NCI-H524 treated with DMSO at 0.1 percent for 48 hours (cell line): ENCODE measurements around the gene NPHP4.

ENCODE experiments used
- DNase-seq: peaks from one replicate; lab custom pipeline; 2025; lab: John Stamatoyannopoulos, UW

The NPHP4 gene

DNA sequence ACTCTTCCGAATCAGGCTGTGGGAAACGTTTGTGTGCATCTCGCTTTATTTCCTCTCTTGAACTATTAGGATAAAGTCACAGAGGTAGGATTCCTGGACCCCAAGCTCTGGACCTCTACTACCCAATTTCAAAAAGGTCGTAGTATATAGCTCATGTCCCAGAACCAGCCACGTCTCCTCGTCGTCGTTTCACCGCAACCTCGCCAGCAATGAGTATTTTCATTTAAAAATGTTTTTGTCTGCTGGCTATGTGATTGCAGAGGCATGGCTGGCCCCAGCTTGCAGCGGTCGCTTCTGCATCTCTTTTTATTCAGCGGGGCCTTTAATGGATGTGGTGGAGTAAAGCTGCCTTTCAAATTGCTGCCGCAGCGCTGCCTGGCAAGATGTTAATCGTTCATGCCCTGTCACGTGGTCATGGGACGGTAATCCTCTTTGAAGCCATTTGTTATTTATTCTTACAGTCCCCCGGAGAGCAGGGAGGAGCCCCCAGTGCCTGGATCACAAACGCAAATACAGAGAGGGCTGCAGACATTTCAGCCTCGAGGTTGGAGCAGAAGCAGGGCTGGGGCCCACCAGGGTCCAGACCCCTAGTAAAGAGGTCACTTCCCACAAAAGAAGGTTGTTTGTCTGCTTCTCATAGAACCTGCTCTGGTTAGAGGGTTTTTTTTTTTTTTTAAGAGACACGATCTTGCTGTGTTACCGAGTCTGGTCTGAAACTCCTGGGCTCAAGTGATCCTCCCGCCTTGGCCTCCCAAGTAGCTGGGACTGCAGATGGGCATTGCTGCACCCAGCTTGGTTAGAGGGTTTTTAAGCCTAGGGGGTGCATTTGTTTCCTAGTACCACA is 11.6 kb upstream of the NPHP4 start:
- DNase-seq: peak; percentile 43

DNA sequence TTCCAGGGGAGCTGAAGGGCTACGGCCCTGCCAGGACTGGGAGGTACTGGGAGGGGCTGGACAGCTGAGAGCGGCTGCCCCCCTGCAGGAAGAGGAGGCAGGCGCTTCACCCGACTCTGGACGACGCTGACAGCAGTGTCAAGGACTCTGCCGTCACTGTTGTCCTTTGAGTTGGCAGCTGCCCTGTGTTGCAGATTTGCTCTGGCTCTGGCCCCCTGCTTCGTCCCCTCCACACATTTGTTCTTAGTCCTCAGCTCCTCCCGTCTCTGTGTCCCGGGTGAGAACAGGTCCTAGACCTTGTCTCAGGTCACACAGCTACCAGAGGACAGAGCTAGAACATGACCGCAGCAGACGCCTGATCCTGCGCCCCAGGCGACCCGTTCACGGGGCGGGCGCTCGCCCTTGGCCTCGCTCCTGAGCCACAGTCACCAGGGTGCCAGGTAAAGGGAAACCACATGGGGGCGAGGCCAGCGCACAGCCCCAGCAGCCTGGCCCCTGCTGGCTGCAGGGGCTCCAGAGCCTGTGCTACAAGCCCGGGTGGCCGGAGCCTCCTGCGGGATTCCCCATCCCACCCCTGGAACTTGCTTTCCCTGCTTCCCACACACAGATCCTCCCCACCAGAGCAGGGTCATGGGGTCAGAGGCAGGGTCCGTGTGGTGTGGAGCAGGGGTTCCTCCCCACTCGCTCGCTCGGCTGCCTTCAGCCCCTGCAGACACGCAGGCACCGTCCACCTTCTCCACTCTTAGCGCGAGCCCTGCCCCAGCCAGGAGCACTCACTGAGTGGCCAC is 10.7 kb upstream of the NPHP4 start:
- peak; percentile 12 for DNase-seq

DNA sequence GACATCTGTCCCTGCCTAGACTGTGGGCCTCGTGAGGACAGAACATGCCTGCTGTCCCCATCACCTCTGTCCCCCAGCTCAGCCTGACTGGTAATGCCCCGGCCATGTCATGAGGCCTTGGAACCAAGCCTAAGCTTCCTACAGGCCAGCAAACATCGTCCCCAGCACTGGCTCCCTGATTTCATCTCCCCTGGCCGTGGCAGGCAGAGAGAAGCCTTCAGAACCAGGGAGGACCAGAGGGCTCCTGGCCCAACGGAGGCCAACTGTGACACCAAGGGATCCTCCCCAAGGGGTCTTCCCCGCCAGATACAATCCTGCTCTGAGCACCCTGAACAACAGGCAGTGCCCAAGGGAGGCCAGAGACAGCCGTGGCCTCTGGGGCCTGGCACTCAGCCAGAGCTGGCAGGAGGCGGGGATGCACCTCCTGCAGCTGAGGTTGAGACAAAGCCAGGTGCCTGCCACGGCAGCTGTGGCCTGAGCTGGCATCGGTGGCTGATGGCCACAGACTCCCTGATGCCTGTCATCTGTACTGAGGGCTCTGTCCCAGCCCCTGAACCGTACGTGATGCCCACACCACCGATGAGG is 9.9 kb upstream of the NPHP4 start:
- no peak for DNase-seq

DNA sequence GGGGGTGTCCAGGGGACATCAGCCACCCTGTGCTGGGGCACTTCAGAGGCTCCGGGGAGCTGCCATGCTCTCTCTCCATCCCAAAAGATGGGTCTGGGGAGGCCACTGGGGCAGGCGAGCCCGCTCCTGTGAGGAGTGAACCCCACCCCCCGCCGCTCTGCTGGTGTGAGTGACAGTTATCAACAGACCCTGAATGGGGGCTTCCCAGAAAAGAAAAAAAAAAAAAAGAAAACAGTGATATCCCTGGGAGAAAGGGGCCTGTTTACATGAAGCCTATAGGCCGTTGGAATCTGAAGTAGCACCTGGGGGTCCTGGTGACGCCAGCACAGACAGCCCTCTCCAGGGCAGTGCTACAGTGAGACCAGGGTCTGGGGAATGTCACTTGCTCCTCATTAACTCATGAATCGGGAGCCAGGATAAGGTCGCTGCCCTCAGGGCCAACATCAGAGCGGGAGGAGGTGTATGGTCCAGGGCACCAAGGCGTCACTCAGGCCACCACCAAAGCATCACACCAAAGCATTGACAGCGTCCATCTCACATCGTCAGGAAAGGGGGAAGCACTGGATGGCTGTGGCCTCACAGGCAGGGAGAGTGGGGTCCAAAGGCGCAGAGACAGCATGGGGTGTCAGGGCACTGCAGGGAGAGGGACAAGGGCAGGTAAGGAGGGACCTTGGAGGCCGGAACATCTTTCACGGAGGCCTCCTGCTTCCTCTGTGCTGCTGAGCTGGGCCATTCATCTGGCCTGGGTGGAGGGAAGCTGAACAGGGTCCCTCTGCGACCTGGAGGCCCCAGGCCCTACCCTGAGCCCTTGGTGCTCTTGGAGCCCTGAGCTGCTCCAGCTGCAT is 8.4 kb upstream of the NPHP4 start:
- no peak for DNase-seq

DNA sequence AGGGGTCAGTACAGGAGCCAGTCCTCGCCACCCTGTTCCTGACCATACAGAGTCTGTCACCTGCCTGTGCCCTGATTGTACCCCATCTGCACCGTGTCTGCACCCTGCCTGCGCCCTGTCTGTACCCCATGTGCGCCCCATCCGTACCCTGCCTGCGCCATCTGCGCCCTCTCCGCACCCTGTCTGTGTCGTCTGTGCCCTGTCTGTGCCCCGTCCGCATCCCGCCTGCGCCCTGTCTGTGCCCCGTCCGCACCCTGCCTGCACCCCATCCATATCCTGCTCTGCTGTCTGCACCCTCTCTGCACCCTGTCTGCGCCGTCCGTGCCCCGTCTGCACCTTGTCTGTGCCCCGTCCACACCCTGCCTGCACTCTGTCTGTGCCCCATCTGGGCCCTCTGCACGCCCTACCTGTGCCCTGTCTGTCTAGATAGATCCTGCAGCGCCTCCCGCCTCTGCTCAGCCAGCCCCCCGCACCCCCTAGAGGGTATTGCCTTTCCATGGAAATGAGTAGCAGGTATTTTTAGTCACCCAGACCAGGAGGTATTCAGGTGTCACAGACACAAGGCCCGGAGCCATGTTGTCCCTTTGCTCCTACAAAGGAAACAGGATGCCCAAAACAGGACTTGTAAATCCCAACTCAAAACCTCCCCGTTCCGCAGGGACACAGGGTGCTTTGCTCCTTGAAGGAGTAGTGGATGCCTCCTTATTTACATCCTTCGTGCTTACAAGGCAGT is 7.7 kb upstream of the NPHP4 start:
- no peak for DNase-seq

DNA sequence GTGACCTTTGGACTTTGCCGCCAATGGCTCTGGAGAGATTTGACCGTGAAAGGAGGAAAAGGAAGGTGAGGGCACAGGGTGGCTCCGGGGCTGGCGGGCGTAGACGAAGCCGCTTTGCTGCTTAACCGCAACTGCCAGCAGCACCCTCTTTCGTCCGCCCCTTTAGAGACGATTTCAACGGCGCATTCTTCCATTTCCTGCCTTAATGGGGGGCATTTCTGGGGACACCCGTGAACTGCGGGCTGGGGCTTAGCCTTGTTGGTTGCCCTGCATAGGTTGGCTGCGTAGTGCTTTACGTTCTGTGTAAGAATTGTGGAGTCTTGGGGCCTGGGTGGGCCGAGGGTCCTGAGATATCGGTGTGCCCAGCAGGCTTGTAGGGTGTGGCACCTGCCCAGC is 6.7 kb upstream of the NPHP4 start:
- DNase-seq: no peak

DNA sequence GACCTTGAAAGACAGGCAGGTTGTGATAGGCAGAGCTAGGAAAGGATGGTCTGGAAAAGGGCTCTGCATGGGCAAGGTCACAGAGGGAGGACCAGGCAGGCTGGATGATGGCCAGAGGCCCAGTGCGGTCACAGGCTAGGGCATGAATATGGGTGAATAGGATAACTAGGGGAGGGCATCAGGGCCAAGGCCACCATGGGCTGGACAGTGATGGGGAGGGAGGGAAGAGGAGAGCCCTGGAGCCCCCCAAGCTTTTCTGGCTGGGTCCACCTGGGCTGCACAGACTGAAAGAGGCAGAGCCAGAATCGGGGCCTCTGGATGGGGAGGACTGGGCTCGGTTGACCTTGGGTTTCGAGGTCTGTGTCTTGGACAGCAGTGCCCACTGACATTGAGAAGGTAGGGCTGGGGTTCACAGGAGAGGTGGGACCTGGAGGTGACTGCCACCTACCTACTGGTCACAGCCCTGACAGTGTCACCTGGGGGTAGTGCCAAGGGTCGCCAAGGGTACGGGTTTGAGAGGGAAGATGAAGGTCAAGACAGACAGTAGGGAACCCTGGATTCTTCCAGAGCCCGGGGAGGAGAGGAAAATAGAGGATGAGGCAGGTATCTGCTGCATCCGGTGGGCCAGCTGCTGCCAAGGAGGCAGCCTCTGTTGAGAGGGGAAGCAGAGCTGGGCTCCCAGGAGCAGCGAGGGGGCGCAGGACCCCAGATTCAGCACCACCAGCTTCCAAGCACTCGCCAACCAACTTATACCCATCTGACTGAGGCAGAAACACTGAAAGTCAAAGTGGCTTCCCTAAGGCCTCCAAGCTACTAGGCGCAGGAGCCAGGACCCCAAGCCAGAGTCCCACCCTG is 6.1 kb upstream of the NPHP4 start:
- DNase-seq: no peak

DNA sequence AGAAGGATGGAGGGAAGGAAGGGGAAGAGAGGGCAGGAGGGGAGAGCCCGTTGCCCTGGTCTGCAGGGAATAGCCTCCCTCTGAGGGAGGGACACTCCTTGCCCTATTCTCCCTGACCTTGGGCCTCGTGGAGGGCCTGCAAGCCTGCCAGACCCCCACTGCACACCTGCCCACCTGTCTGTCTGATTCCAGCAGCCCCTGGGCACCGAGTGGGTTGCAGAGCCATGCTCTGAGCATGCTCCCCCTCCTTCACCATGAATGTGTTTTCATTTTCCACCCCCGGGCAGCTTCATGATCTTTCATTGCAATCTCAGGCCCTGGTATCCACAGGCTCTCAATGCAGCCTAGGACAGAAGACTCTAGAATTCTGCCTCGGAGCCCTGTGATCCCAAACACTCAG is 5.1 kb upstream of the NPHP4 start:
- DNase-seq: no peak

DNA sequence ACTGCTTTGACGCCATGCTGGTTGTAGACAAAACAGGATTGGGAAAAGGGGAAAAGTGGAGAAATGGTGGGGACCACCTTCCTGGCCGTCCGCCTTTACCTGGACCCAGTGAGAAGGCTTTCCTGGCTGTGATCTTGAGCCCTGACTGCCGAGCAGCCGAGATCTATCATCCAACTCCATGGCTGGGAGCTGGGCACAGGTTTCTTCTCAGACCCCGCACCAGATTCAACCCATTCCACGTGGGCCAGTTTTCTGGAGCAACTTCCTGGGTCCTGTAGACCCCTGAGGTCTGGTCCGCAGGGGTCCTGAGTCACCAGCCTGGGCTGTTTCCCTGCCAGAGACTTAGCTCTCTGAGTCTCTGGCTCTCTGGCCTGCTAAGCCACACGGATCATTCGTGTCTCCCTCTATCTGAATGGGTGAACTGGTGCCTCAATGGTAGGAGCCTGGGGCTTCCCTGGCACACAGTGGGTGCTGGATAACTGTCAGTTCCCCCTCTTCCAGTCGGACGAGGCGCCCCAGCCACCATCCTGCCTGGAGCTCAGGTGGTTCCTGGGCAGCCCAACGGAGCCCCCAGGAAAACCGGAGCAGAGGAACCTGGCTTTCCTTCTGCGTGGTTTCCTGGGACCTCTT is 4.5 kb upstream of the NPHP4 start:
- no peak for DNase-seq

DNA sequence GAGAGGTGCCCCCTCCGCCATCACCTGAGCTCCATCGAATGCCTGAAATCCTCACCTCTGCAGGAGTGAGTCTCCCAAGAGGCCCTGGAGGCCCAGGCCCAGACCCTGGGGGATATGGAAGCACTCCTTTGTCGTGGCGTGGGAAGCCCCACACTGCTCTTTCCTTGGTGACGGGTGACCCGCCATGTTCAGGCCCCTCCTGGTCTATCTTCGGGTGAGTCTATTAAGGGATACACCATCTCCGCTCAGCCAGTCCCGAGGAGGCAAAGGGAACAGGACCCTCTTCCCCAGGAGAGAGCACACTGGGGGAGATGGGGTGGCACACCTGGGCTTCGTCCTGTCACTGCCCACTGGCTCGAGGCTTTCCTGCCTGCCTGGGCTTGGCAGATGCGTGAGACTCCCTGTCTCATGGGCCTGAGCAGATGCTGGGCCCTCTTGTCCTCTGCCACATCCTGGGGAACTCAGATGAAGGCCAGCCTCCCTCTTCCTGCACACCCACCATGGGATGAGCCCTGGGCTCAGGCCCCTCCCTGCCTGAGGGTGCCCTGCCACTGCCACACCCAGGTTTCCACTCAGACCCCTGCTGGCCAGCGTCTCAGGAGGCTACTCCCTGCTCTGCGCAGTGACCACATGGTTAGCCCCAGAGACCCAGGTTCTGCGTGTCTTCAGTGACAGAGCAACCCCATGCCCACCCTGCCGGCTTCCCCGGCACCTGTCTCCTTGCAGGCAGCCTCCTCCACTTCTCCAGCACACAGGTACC is 3.8 kb upstream of the NPHP4 start:
- DNase-seq: no peak

DNA sequence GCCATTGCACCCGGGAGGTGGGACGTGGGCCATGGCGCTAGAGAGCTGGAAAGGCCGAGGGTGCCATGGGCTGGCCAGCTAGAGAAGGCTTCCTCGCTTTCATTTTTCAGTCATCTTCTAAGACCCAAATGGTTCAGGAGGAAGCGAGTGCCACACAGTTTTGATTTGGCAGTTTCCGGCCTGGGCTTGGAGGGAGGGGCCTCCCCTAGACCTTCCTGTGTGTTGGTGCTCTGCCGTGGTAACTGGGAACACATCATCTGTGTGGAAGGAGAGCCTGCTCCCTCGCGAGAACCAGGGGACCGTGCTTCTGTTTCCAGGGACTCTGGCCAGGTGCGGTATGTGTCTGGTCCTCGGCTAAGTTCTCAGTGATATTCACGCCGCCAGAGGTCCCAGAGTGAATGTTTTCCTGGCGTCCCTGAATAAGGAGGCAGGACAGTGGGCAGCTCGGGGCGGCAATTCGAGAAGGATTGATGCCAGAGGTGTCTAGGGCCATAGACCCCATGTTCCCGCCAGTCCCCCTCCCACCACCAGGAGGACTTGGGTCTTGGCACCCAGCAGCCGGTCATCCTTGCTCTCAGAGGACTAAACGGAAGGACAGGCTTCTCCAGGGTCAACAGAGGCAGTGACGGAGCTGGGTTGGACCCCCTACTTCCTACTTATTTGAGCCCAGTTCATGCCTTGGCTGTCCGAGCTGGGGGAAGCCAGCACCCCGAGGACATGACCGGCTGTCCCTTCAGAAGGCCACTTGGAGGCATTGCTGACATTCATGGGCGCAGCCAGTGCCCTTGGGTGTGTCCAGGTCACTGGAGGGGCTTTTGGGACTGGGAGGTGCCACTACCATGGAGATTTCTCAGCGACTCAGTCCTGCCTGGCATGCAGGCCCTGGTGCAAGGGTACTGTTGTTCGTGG is 2.7 kb upstream of the NPHP4 start:
- no peak for DNase-seq

DNA sequence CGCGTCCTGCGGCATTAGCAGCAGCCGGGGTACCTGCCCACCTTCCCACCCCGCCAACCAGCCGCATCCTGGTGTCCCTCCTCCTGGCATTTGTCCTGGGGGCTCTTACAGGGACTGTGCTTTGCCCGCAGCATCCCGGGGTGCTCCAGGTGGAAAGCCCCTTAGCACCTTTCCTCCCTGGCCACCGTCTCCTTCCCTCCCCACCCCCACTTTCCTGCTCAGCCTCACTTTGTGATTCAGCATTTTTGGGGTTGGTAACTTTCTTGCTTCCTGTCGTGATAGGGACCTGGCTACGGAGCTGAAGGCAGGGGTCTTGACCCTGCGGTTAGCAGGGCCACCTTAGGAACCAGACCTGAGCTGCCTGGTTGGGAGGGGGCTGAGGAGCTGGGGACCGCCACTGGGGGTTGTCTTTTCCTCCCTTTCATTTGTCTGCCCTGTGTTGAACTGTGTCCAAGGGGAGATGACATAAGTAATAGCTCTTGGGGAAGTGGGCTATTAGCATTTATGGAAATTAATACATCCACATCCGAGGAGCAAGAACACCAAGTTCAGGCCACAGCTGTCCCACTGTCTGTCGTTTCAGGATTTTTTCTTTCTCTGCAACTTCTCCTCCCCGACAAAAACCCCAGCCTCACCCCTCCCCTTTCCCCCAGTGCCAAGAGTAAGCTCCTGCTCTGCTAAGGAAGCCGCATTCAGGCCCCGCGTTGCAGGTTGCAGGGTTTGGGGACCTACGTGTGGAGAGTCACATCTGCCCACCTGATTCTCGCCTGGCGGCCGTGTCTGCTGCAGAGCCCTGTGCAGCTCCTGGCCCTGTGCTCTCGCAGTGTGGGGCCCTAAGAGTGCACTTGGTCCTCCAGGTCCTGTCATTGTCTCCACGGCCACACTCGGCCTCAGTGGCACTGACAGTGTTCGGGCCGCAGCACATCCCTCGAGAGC is 1.6 kb upstream of the NPHP4 start:
- DNase-seq: no peak

DNA sequence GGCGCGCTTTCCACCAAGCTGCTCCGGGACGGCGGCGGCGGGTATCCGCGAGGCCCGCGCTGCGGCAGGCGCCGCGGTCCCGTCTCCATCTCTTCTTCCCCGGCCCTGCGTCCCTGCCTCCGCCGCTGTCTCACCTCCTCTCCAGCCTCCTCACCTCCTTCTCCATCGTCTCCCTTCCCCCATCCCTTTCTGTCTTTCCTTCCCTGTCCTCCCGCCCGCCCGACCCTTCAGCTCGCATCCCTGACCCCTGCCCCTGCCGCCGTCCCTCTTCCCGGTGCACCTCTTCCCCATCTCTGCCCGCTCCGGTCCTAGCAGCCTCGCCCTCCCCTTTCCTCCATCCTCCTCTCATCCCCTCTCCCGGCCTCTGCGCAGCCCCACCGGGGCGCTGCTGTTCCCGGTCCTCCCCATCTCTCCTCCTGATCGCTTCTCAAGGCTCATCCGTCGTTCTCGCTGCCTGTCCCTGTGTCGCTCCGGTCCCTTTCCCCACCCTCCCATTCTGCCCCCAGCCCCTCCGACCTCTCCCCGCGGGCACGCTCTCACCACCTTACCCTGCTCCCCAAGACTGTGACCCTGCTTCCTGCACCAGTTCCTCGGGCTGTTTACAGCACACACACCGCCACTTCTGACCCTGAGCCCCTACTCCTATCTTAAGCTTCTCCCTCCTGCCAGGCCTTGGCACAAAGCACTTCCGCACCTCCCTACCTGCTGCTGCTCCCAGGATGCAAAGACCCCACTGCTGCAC is 760 bp upstream of the NPHP4 start:
- DNase-seq: no peak

DNA sequence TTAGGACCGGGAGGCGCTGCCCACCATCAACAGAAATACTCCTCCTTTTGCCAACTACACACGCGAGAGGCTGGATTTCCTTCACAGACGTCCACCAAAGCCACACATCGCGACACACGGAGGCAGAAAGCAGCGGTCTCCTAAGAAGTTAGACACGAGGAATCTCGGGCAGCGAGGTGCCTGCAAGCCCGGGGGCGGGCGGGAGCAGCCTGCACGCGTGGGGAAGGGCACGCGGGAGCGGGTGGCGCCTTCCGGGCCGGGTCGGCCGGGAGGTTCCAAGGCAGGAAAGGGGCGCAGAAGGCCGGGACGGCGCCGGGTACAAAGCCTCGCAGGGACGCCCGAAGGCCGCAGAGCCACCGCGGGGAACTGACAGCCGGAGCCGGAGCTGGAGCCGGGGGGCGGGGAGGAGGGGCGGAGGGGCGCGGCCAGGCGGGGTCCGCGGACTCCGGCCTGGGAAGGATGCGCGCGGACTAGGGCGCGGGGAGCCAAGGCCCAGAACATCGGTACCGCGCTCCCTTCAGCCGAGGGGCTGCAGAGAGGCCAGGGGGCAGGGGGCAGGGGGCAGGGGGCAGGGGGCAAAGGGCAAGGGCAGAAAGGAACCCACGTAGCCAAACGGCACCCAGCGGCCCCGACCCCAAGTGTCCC is 722 bp downstream of the NPHP4 start:
- DNase-seq: no peak

DNA sequence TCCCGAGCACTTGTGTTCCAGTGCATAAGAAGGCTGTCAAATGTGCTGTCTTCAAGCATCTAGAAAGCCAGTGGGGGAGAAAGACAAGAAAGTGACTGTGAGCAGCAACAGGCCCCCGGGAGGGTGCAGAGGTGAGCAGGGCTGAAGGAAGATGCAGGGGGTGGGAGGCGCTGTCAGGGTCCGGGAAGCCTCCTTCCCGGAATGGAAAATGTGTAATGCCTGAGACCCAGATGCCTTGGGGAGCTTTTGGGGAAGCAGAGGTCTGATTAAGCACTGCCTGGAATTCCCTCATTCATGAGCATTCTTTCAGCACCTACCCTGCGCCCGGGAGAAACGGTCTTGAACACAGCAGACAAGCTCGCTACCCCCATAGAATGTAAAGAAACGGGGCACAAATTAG is 1.3 kb downstream of the NPHP4 start:
- no peak for DNase-seq

DNA sequence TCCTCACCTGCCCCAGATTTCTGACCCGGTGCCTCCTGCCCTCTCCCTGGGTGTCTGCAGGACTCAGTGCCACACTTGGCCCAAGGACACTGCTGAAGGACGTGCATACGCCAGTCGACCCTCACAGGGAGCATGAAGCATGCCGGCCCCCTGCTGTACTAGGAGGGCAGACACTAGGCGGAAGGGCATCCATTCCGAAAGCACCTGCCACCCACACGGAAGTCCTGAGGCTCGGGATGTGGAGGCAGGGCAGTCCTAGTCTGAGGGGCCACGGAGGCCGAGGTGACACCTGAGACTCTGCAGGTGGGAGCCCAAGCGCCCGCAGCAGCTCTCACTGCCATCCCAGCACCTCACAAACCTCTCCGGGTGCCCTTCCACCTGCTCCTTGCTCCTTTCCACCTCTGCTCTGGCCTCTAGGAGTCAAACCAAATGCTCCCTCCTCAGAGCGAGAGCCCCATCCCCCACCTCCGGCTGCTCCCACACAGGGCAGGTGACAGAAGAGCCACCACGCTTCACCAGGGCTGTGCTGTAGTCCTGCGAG is 2.4 kb downstream of the NPHP4 start:
- no peak for DNase-seq
